Cardiac muscle cell (in vitro differentiated cells and primary cell): ENCODE results near the gene C10orf53. TPM values are rescaled to one million over a fixed set of nuclear protein-coding genes. Genes with fewer than 3 reads are reported as not detected.

Experiments
- DNase-seq, 2 donors: peaks; one replicate each; pipeline versions ENCODE4 v3.0.0 to v3.0.0-alpha.2; 2010 to 2017; ENCODE audit warnings: low read depth in 1 of 2, low spot score in 1 of 2
- H3K27ac ChIP-seq: fragments of 200-600 bp; sonication (generic); 2 replicates; pipeline ENCODE4 v1.5.1; 2016
- H3K27me3 ChIP-seq: fragments of 200-600 bp; sonication (generic); 2 replicates; pipeline ENCODE4 v1.6.0; 2016; ENCODE audit warnings: control low read depth
- H3K36me3 ChIP-seq: fragments of 200-600 bp; sonication (generic); 2 replicates; pipeline ENCODE4 v1.5.1; 2016; ENCODE audit warnings: control low read depth
- H3K4me1 ChIP-seq: fragments of 200-600 bp; sonication (generic); 2 replicates; pipeline ENCODE4 v1.8.1; 2017; ENCODE audit warnings: low read depth, mild to moderate bottlenecking, mixed run types
- H3K4me3 ChIP-seq: fragments of 200-600 bp; sonication (generic); 2 replicates; pipeline ENCODE4 v1.5.1; 2016; ENCODE audit warnings: mild to moderate bottlenecking
- H3K9me3 ChIP-seq: fragments of 200-600 bp; sonication (generic); 2 replicates; pipeline ENCODE4 v1.5.1; 2017; ENCODE audit warnings: low read depth, mild to moderate bottlenecking, control low read depth
- polyA plus RNA-seq: library from polyadenylated mRNA; unstranded; fragments of >200 nt; fragmentation: Nextera tagmentation; extraction: Ambion mirVana; gene quantifications from 2 replicates; pipeline ENCODE4 v1.2.1, GENCODE V29; 2016
- total RNA-seq: library from RNA; depleted of rRNA; stranded (reverse); fragments of >200 nt; gene quantifications from 2 replicates; pipeline ENCODE4 v1.2.3, GENCODE V29; 2016
- TF ChIP-seq, protein P1 (sequence below): IDR thresholded peaks from 2 replicates; pipeline ENCODE4 v1.5.1; 2012; ENCODE audit warnings: low read depth, mild to moderate bottlenecking, low read length

The C10orf53 gene
- total and polyA plus RNA-seq, 2 experiments from 2014 or later: not detected

DNA sequence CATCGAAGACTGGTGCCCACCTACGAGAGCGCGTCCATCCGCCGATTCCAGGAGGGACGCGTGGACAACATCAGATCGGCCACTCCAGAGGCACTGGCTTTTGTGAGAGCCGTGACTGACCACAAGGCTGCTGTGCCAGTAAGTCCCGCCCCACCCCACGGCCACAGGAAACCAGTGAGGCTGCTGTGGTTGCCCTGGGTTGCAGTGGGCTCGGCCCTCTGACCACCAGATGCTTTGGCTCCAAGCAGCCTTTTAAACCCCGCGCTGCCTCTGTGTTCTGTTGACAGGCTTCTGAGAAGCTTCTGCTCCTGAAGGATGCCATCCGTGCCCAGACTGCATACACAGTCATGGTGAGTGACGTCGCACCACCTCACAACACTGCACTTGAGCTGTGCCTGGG, 24.4 kb upstream of the C10orf53 start:
- TF ChIP-seq, protein P1, sequence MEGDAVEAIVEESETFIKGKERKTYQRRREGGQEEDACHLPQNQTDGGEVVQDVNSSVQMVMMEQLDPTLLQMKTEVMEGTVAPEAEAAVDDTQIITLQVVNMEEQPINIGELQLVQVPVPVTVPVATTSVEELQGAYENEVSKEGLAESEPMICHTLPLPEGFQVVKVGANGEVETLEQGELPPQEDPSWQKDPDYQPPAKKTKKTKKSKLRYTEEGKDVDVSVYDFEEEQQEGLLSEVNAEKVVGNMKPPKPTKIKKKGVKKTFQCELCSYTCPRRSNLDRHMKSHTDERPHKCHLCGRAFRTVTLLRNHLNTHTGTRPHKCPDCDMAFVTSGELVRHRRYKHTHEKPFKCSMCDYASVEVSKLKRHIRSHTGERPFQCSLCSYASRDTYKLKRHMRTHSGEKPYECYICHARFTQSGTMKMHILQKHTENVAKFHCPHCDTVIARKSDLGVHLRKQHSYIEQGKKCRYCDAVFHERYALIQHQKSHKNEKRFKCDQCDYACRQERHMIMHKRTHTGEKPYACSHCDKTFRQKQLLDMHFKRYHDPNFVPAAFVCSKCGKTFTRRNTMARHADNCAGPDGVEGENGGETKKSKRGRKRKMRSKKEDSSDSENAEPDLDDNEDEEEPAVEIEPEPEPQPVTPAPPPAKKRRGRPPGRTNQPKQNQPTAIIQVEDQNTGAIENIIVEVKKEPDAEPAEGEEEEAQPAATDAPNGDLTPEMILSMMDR: no peak
- Histone ChIP-seq H3K27ac (no peak overlapping the region), H3K4me3 (no peak overlapping the region), H3K36me3 (no peaks in the 10 kb centered on the region), H3K27me3 (no peaks in the 10 kb centered on the region), H3K4me1 (no peaks in the 10 kb centered on the region), H3K9me3 (no peaks in the 10 kb centered on the region)
- no peak for DNase-seq

DNA sequence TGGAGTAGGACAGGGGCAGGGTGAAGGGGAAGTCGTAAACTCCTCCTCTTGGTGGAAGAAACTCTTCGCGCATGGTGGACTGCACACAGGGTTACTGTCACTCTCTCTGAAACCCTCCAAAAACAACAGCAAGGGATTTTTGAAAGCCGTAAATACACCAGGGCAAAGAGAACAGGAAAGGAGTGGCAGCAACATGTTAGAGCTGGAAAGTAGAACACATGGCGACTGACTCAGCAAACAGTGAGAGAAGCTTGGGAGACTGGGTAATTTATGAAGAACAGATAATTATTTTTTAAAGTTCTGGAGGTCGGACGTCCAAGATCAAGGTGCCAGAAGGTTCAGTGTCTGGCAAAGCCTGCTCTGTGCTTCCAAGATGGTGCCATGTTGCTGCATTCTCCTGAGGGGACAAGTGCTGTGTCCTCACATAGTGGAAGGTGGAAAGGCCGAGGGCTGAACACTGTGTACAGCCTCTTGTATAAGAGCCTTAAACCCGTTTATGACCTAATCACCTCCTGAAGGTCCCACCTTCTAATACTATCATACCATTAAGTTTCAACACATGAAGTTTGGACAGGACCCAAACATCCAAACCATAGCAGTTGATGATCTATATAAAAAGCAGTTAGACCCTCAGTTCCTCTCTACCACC, 22.5 kb upstream of the C10orf53 start:
- H3K9me3 ChIP-seq: no peaks in the 10 kb centered on the region
- peaks cover 5% of the 10 kb centered on the region for H3K27me3 ChIP-seq
- H3K27ac ChIP-seq: no peak overlapping the region
- no peak for DNase-seq
- H3K4me1 ChIP-seq: no peaks in the 10 kb centered on the region
- no peak overlapping the region for H3K4me3 ChIP-seq
- H3K36me3 ChIP-seq: no peaks in the 10 kb centered on the region
- TF ChIP-seq, protein P1: no peak

DNA sequence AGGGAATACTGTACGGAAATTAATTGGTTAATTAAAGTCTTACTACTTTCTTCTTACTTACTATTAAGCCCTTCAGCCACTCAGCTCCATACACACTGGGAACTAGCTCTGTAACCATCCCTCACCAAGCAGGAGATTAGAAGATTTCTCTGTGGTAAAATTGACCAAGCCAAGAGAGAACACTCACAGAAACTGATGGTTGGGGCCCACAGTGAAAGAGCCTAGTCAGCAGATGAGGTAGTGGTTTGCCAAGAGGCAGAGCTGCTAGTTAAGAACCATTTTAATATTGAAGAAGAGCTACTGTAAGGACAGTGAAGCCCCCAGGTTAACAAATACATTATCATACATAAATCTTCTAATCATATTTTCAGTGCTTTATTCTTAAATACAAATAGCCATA, 21.8 kb upstream of the C10orf53 start:
- Histone ChIP-seq H3K27me3 (peaks cover 9% of the 10 kb centered on the region), H3K27ac (no peak overlapping the region), H3K4me1 (no peaks in the 10 kb centered on the region), H3K9me3 (no peaks in the 10 kb centered on the region), H3K4me3 (no peak overlapping the region), H3K36me3 (no peaks in the 10 kb centered on the region)
- TF ChIP-seq, protein P1: no peak
- DNase-seq: no peak

DNA sequence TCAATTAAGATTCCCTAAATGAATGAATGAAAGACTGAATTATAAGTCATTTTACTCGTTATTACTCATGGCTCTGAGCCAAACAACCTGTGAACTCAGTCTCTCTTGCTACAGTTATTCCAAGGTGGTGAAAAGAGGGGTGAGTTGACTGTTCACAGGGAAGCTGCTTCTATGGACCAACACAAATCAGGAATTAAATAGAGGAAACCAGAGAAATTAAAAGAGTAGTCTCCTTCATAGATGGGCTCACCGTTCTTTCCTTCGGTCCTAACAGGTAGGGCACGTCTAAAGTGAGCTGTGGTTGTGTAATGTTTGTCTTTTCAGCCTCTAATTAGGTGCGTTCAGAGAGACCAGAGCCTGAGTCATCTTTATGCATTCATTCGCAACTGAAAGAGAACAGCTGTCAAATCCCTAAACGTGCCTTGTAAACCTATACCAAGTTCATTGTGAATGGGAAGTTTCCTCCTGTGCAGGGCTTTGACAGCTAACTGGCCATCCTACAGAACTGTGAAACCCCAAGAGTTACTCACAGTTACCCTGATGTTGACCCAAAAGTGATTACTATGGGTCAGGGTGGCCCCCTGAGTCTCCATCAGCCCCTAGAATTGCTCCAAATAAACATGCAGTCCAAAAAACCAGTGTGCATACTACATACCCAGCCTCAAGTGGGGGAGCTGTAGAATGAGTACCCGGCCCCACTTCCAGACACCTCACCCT, 18.2 kb upstream of the C10orf53 start:
- Histone ChIP-seq H3K9me3 (no peaks in the 10 kb centered on the region), H3K27ac (no peak overlapping the region), H3K4me3 (no peak overlapping the region), H3K36me3 (no peaks in the 10 kb centered on the region), H3K27me3 (peaks cover 14% of the 10 kb centered on the region), H3K4me1 (no peaks in the 10 kb centered on the region)
- TF ChIP-seq, protein P1: no peak
- DNase-seq: no peak

DNA sequence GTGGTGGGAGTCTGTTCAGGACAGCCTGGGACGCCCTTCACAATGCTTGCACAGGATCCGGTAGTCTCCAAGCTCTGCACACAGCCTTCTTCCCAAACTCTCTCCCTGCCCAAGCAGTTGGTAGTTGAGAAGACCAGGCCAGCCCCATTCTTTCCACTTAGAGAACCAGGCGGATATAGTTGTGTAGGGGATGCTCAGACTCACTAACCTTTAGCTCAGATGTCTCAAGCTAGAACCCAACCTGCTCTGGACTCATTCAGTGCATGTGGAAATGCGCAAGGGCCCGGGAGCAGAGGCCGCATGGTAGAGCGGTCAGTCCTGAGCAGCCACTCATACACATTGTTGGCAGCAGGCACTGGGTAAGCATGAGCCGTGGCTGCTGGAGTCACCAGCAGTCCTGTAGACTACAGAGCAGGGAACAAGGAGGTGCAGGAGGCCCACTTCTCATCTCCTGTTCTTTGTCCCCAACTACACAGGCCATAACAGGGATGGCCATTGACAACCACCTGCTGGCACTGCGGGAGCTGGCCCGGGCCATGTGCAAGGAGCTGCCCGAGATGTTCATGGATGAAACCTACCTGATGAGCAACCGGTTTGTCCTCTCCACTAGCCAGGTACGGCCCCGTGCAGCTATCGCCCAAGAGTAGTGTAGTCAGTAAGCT, 17.2 kb upstream of the C10orf53 start:
- Histone ChIP-seq H3K9me3 (no peaks in the 10 kb centered on the region), H3K36me3 (no peaks in the 10 kb centered on the region), H3K27me3 (peaks cover 17% of the 10 kb centered on the region), H3K4me1 (no peaks in the 10 kb centered on the region), H3K27ac (no peak overlapping the region), H3K4me3 (no peak overlapping the region)
- TF ChIP-seq, protein P1: no peak
- no peak for DNase-seq
